Measurements from ENCODE around the gene TMPRSS13. TPM values are rescaled to one million over a fixed set of nuclear protein-coding genes. Genes with fewer than 3 reads are reported as not detected.

Gene TMPRSS13
- total RNA-seq, 1 donor from 2014 or later = not detected

DNA sequence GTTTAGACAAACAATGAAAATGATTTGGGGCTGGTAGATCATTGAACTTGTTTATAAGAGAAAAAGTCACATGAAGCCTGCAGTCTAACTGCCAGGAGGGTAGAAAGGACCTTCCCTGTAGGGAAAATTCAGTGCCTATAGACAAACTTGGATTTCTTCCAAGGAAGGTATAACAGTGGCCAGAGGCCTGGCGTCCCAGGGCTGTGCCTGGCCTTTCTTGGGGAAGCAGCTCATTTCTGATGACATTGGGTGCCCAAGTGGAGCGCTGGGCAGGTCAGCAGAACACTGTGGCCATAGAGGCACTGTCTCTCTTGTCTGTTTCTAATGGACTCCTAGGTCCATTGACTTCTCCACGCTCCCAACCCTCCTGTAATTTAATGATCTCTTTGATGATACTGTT lies 46.1 kb downstream of the TMPRSS13 start:
- Histone ChIP-seq H3K4me1 (ENCODE audit: control insufficient read depth in 3 of 3, insufficient read depth in 3 of 3, low read length in 3 of 3) (peaks cover 10 to 15% (median 12%) of the 10 kb centered on the region in 3 donors), H3K9me3 (ENCODE audit: control insufficient read depth in 3 of 3, low read length in 3 of 3) (no peaks in the 10 kb centered on the region), H3K9ac (ENCODE audit: low read depth in 1 of 3, low read length in 3 of 3) (no peak overlapping the region), H3K27ac (ENCODE audit: low read depth, low read length) (no peak overlapping the region), H3K27me3 (ENCODE audit: control insufficient read depth in 3 of 3, insufficient read depth in 3 of 3, low read length in 3 of 3) (peaks cover 5 to 30% (median 6%) of the 10 kb centered on the region in 3 donors), H3K4me3 (ENCODE audit: low read length in 3 of 3) (no peak overlapping the region), H3K36me3 (ENCODE audit: control insufficient read depth in 3 of 3, insufficient read depth in 3 of 3, low read length in 3 of 3) (no peaks in the 10 kb centered on the region)

GRCh38 chr11:117882311-117882905 lies 46.8 kb downstream of the TMPRSS13 start:
- Histone ChIP-seq H3K9me3 (ENCODE audit: control insufficient read depth in 3 of 3, low read length in 3 of 3) (no peaks in the 10 kb centered on the region), H3K36me3 (ENCODE audit: control insufficient read depth in 3 of 3, insufficient read depth in 3 of 3, low read length in 3 of 3) (no peaks in the 10 kb centered on the region), H3K27me3 (ENCODE audit: control insufficient read depth in 3 of 3, insufficient read depth in 3 of 3, low read length in 3 of 3) (peaks cover 7 to 35% (median 11%) of the 10 kb centered on the region in 3 donors), H3K9ac (ENCODE audit: low read depth in 1 of 3, low read length in 3 of 3) (no peak overlapping the region), H3K4me1 (ENCODE audit: control insufficient read depth in 3 of 3, insufficient read depth in 3 of 3, low read length in 3 of 3) (peaks cover 12 to 18% (median 14%) of the 10 kb centered on the region in 3 donors), H3K4me3 (ENCODE audit: low read length in 3 of 3) (no peak overlapping the region), H3K27ac (ENCODE audit: low read depth, low read length) (no peak overlapping the region)

DNA sequence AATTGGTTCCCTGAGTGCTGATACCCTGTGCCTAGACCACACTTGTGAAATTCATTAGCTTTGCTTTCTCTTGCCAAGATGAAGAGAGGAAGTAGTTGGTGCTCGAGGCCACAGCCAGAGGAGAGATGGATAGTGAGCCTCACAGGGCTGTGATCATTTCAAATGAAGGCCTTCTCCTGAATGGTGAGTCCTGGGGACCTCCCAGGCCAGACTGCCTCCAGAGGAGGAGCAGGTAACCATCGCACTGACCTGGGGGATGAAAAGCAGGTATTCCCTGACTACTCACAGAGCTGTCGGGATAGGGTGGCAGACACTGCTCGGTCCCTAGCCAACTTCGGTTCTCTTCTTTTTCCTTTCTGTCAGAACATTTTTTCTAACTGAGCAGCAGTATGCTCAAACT lies 48.0 kb downstream of the TMPRSS13 start:
- Histone ChIP-seq H3K27me3 (ENCODE audit: control insufficient read depth in 3 of 3, insufficient read depth in 3 of 3, low read length in 3 of 3) (peaks cover 15 to 45% (median 18%) of the 10 kb centered on the region in 3 donors), H3K9me3 (ENCODE audit: control insufficient read depth in 3 of 3, low read length in 3 of 3) (no peaks in the 10 kb centered on the region), H3K4me1 (ENCODE audit: control insufficient read depth in 3 of 3, insufficient read depth in 3 of 3, low read length in 3 of 3) (peaks cover 17 to 22% (median 21%) of the 10 kb centered on the region in 3 donors), H3K36me3 (ENCODE audit: control insufficient read depth in 3 of 3, insufficient read depth in 3 of 3, low read length in 3 of 3) (no peaks in the 10 kb centered on the region), H3K27ac (ENCODE audit: low read depth, low read length) (no peak overlapping the region), H3K4me3 (ENCODE audit: low read length in 3 of 3) (no peak overlapping the region), H3K9ac (ENCODE audit: low read depth in 1 of 3, low read length in 3 of 3) (no peak overlapping the region)

DNA sequence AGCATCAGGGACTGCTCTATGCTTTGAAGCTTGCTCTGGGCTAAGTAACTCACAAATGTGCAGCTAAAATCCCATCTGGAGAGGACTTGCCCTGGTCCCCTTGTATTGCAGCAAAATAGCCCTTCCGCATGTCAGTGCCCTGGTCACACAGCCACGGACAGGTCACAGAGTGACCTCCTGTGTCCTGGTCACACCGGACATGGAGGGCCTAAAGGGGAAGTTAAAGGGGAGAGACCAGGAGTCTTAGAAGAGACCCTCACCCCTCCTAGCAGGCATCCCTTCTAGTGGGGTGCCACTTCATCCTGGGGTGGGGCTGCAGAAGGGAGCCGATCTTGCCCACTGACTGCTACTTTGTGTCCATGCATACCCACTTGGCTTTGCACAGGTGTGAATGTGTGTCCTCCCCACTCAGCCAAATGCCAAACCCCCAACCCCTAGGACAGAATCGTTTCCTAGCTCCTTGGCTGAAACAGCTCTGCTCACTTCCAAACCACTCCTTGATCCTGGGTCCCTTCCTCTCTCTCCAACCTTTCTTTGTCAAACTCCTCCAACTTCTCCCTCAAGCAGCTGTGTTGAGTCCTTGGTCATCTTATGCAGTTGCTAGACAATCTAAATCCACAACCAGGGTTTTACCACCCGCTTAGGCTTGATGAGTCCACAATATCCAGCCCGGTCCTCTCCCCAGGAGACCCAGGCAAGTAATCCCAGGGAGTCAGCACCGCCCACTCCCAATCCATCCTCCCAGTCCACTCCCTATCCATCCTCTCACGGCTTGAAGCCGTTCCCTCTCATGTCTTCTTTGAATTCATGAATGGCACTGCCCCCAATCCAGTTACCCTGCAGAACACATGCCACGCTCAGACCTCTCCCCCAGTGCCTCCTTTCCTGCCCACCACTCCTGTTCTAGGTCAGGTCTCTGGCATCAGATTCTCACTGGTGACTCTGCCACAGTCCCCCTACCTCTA lies 49.4 kb downstream of the TMPRSS13 start:
- H3K27me3 ChIP-seq (ENCODE audit: control insufficient read depth in 3 of 3, insufficient read depth in 3 of 3, low read length in 3 of 3) = peaks cover 19 to 59% (median 31%) of the 10 kb centered on the region in 3 donors
- peaks cover 20 to 23% (median 22%) of the 10 kb centered on the region in 3 donors for H3K4me1 ChIP-seq (ENCODE audit: control insufficient read depth in 3 of 3, insufficient read depth in 3 of 3, low read length in 3 of 3)
- H3K9me3 ChIP-seq (ENCODE audit: control insufficient read depth in 3 of 3, low read length in 3 of 3) = no peaks in the 10 kb centered on the region
- H3K4me3 ChIP-seq (ENCODE audit: low read length in 3 of 3) = no peak overlapping the region
- H3K27ac ChIP-seq (ENCODE audit: low read depth, low read length) = no peak overlapping the region
- H3K9ac ChIP-seq (ENCODE audit: low read depth in 1 of 3, low read length in 3 of 3) = no peak overlapping the region
- no peaks in the 10 kb centered on the region for H3K36me3 ChIP-seq (ENCODE audit: control insufficient read depth in 3 of 3, insufficient read depth in 3 of 3, low read length in 3 of 3)

GRCh38 chr11:117878939-117879475 lies 50.2 kb downstream of the TMPRSS13 start:
- no peak overlapping the region for H3K27ac ChIP-seq (ENCODE audit: low read depth, low read length)
- H3K4me3 ChIP-seq (ENCODE audit: low read length in 3 of 3) = no peak overlapping the region
- peaks cover 26 to 64% (median 35%) of the 10 kb centered on the region in 3 donors for H3K27me3 ChIP-seq (ENCODE audit: control insufficient read depth in 3 of 3, insufficient read depth in 3 of 3, low read length in 3 of 3)
- no peaks in the 10 kb centered on the region for H3K9me3 ChIP-seq (ENCODE audit: control insufficient read depth in 3 of 3, low read length in 3 of 3)
- peaks cover 25 to 29% (median 26%) of the 10 kb centered on the region in 3 donors for H3K4me1 ChIP-seq (ENCODE audit: control insufficient read depth in 3 of 3, insufficient read depth in 3 of 3, low read length in 3 of 3)
- no peak overlapping the region for H3K9ac ChIP-seq (ENCODE audit: low read depth in 1 of 3, low read length in 3 of 3)
- H3K36me3 ChIP-seq (ENCODE audit: control insufficient read depth in 3 of 3, insufficient read depth in 3 of 3, low read length in 3 of 3) = no peaks in the 10 kb centered on the region

DNA sequence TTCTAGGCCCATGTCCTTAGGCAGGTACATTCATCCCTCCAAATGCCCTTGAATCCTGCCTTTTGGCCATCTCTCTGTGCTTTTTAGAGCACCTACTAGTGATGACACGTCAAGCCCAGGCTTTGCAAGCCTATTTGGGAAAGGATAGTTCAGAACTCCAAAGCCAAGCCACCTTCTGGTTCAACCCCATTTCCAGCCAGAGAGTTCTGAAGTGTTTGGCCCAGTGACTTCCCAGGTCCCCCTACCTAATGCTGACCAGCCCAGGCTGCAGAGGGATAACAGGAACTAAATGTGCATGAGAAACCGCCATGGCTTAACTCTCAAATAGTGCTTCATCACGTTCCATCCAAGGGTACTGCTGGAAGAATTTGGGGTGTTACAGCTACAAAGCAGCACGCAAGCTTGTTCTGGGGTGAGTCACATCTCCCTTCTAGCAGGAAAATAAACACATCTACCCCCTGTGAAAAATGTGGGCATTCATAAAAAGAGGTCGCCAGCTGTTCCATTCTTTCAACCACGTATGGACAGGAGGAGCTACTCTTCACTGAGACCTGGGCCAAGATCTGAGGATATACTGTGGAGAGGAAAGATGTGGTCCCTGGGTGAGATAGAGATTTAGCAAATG lies 50.8 kb downstream of the TMPRSS13 start:
- Histone ChIP-seq H3K9ac (ENCODE audit: low read depth in 1 of 3, low read length in 3 of 3) (no peak overlapping the region), H3K27ac (ENCODE audit: low read depth, low read length) (no peak overlapping the region), H3K4me1 (ENCODE audit: control insufficient read depth in 3 of 3, insufficient read depth in 3 of 3, low read length in 3 of 3) (peaks cover 25 to 32% (median 29%) of the 10 kb centered on the region in 3 donors), H3K36me3 (ENCODE audit: control insufficient read depth in 3 of 3, insufficient read depth in 3 of 3, low read length in 3 of 3) (no peaks in the 10 kb centered on the region), H3K9me3 (ENCODE audit: control insufficient read depth in 3 of 3, low read length in 3 of 3) (no peaks in the 10 kb centered on the region), H3K27me3 (ENCODE audit: control insufficient read depth in 3 of 3, insufficient read depth in 3 of 3, low read length in 3 of 3) (peaks cover 31 to 69% (median 35%) of the 10 kb centered on the region in 3 donors), H3K4me3 (ENCODE audit: low read length in 3 of 3) (no peak overlapping the region)

DNA sequence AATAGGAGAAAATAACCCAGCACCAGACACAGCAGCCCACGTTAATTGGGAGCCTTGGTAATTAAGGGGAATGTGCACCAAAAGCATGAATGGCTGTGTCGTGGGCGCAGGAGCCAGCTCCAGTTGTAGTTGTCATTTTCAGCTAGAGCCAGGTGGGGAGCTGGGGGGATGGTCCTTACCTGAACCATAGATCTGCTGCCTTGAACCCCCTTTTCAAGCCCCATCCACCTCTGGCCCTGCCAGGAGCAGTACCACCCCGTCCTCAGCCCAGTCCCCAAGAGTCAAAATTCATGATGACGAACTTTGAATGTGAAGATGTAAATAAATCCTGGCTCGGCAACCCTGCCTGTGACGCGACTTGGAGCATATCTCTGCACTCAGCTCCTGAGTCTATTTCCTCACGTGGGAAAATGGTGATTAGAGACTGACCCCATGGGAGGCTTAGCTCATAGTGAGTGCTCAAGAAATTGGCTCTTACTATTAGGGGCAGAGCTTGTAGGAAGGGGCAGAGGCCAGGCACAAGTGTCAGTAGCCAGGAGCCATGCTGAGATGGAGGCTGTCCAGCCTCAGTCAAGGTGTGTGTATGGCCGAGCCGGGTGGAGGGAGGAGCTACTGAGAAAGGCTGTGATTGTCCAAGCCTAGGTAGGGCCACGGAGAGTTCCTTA lies 52.0 kb downstream of the TMPRSS13 start:
- Histone ChIP-seq H3K9me3 (ENCODE audit: control insufficient read depth in 3 of 3, low read length in 3 of 3) (no peaks in the 10 kb centered on the region), H3K27ac (ENCODE audit: low read depth, low read length) (peak overlapping the region; percentile 47), H3K36me3 (ENCODE audit: control insufficient read depth in 3 of 3, insufficient read depth in 3 of 3, low read length in 3 of 3) (no peaks in the 10 kb centered on the region), H3K9ac (ENCODE audit: low read depth in 1 of 3, low read length in 3 of 3) (peak overlapping the region; percentile 3 to 68 (median 38)), H3K4me3 (ENCODE audit: low read length in 3 of 3) (peak overlapping the region; percentile 42 to 70 (median 63)), H3K27me3 (ENCODE audit: control insufficient read depth in 3 of 3, insufficient read depth in 3 of 3, low read length in 3 of 3) (peaks cover 31 to 74% (median 39%) of the 10 kb centered on the region in 3 donors), H3K4me1 (ENCODE audit: control insufficient read depth in 3 of 3, insufficient read depth in 3 of 3, low read length in 3 of 3) (peaks cover 30 to 39% (median 35%) of the 10 kb centered on the region in 3 donors)

- Histone ChIP-seq H3K4me3 (ENCODE audit: low read length in 3 of 3) (peak within 1 kb of the TSS; percentile 62 to 72 (median 72)), H3K27me3 (ENCODE audit: control insufficient read depth in 3 of 3, insufficient read depth in 3 of 3, low read length in 3 of 3) (peaks cover 36 to 76% (median 45%) of the 10 kb centered on the region in 3 donors), H3K9ac (ENCODE audit: low read depth in 1 of 3, low read length in 3 of 3) (peak within 1 kb of the TSS; percentile 38 to 74 (median 62))
Observed at GRCh38 chr11:117876341-117877119, 52.7 kb downstream of the TMPRSS13 start, which contains the start of gene FXYD6. TSS of gene FXYD6 (minus strand) at chr11:117876658. CDS start at chr11:117842776, 33,882 bp downstream.

DNA sequence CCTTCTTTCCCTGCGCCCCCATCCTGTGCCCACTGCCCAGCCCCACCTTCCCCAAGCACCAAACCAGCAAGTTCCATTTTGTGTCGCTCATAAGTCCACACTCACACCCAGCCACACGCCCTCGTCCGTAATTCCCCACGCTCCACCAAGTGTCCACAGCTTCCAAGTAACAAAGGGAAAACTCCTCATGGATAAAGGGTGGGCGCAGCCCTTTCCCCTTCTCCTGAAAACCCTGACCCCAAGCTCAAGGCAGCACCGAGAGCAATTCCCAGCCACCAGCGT lies 53.2 kb downstream of the TMPRSS13 start:
- Histone ChIP-seq H3K9me3 (ENCODE audit: control insufficient read depth in 3 of 3, low read length in 3 of 3) (no peaks in the 10 kb centered on the region), H3K27ac (ENCODE audit: low read depth, low read length) (no peak overlapping the region), H3K4me3 (ENCODE audit: low read length in 3 of 3) (peak overlapping the region; percentile 62 to 72 (median 72)), H3K36me3 (ENCODE audit: control insufficient read depth in 3 of 3, insufficient read depth in 3 of 3, low read length in 3 of 3) (no peaks in the 10 kb centered on the region), H3K9ac (ENCODE audit: low read depth in 1 of 3, low read length in 3 of 3) (peak overlapping the region; percentile 25 to 74 (median 62)), H3K27me3 (ENCODE audit: control insufficient read depth in 3 of 3, insufficient read depth in 3 of 3, low read length in 3 of 3) (peaks cover 34 to 75% (median 42%) of the 10 kb centered on the region in 3 donors), H3K4me1 (ENCODE audit: control insufficient read depth in 3 of 3, insufficient read depth in 3 of 3, low read length in 3 of 3) (peaks cover 34 to 42% (median 35%) of the 10 kb centered on the region in 3 donors)

More at GRCh38 chr11:117876341-117877119, 52.7 kb downstream of the TMPRSS13 start, which contains the start of gene FXYD6:
- Histone ChIP-seq H3K27ac (ENCODE audit: low read depth, low read length) (peak within 1 kb of the TSS; percentile 47), H3K36me3 (ENCODE audit: control insufficient read depth in 3 of 3, insufficient read depth in 3 of 3, low read length in 3 of 3) (no peaks in the 10 kb centered on the region), H3K4me1 (ENCODE audit: control insufficient read depth in 3 of 3, insufficient read depth in 3 of 3, low read length in 3 of 3) (peaks cover 34 to 42% (median 35%) of the 10 kb centered on the region in 3 donors), H3K9me3 (ENCODE audit: control insufficient read depth in 3 of 3, low read length in 3 of 3) (no peaks in the 10 kb centered on the region)

All from skeletal muscle tissue (tissue), 4 donors.